ENCODE measurements around the gene PSMG4. TPM values are rescaled to one million over a fixed set of nuclear protein-coding genes. Genes with fewer than 3 reads are reported as not detected.

Gene PSMG4
- total RNA-seq, 2 donors from 2014 or later: 14.3 to 18.0 TPM

DNA sequence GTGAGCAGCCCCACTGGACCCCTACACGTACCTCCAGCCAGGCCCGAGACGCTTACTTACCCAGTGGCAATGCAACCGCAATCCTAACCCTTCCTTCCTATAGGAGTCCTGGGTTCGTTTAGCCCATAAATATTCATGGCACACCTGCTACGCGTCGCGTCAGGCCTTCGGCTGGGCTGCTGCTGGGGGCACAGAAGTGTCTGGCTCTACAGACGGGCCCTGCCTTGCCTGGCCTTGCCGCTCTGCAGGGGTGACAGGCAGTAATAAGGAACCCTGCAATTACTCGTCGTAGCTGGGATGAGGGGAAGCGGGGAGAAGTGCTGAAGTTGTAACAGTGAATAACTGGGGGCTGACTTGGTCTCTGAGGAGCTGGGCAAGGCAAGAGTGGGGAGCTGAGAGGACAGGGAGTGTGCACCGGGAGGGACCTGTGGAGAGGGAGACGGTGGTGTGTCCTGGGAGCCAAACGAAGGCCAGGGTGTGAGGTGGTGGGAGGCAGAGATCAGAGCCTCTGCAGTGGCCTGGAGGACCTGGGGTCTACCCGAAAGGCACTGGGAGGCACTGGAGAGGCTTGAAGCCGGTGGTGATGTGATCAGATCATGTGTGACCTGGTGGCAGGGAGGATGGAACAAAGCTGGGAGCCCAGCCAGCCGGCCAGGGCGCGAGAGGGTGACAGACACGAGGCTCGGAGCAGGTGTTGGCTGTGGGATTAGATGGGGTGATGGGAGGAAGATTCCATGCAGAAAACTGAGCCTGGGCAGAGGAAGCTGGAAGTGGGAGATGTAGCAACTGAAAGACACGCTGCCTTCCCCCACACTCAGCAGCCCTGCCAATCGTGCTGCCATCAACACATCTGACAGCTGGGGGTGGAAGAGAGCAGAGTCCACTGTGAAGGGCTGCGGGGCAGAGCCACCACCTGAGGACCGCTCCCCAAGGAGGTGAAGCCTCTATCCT, 36.4 kb downstream of the PSMG4 start:
- peak; percentile 67 for DNase-seq (ENCODE audit: low spot score)
- intact Hi-C loops (cut with DNase I): no loop called here

DNA sequence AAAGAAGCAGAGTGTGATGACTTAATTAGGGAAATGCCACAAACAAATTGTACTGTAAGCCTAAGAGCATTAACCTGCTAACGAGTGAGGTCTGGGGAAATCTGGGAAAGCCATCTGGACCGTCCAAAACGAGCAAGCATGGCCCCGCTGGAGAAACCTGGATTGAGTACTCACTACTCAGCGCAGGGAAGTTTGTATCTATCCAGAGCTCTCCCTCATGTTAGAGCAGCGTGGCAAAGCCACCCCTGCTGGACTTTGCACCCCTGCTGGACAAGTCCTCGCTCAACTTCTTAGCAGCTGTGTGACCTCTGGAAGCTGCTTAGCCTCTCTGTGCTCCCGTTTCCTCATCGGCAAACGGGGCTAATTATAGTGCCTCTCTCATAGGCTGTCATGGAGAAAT, 37.3 kb downstream of the PSMG4 start:
- intact Hi-C loops (cut with DNase I): no loop called here
- peak; percentile 31 for DNase-seq (ENCODE audit: low spot score)

DNA sequence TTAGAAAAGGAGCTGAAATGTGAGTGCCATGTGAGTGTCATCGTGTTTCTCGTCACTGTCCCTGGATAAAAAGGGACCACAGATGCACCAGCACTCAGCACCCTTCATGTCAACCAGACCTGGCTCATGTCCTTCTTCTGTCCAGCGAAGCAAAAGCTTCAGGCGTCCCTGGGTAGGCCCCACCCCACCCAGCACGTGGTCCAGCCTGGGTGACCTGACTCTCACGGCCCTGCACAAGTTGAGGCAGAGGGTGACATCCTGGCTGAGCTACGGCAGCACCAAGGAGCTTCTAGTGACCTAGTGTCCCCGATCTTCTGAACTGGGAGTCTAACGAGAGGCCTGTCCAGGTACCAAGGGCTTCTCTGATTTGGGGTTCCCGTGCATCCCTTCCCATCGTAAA, 37.8 kb downstream of the PSMG4 start:
- intact Hi-C loops (cut with DNase I): no loop called here
- peak; percentile 67 for DNase-seq (ENCODE audit: low spot score)

DNA sequence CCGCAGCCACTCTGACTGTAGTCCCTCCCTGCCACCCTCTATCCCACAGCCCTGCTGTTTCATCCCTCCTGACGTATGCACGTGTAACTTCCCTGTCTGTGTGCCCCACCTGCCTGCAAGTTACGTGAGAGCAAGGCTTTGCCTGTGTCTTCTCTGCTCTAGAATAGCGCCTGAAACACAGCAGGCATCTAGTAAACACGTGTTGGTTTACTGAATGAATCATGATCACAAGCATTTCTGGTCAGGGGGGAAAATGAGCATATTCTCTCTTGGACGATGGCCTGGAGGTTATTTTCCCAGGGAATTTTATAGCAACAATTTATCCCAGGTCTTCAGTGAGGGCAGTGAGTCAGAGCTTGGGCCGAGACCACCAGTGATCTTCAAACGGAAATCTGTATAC, 38.3 kb downstream of the PSMG4 start:
- intact Hi-C loops (cut with DNase I): no loop called here
- DNase-seq (ENCODE audit: low spot score): peak; percentile 42

DNA sequence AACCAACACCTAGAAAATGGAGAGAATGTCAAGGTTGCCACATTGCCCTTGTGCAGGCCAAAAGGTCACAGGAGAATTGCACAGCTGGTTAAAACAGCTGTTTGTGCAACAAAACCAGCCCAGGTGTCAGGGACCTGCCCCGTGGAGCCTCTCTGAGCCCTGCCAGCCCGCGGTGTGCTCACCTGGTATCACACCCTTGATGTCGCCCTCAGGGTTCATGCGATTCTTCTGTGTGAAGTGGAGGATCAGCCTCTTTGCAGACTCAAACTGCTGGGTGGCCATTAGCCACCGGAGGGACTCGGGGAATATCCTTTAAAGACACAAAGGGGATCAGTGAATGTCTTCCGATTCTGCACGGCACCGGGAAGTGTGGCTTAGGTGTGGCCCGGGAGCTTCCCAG, 39.2 kb downstream of the PSMG4 start:
- peak; percentile 57 for DNase-seq (ENCODE audit: low spot score)
- intact Hi-C loops (cut with DNase I): no loop called here

DNA sequence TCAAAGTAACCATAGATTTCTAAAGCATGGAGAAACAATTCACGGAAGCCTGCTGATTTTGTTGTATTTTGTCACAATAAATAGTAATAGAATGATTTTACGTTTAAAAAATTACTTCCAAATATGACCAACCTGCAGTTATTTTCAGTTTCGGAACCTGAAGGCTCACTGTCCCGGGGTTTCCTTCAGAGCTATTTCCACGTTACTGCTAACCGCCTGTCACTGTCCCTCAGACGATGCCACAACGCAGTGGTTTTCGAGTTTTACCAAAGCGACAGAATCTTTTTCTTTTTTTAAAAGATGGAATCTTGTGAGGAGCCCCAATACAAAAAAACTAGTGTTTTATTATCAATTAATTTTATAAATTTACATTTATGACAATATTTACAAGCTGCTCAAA, 40.5 kb downstream of the PSMG4 start:
- intact Hi-C loops (cut with DNase I): no loop called here

DNA sequence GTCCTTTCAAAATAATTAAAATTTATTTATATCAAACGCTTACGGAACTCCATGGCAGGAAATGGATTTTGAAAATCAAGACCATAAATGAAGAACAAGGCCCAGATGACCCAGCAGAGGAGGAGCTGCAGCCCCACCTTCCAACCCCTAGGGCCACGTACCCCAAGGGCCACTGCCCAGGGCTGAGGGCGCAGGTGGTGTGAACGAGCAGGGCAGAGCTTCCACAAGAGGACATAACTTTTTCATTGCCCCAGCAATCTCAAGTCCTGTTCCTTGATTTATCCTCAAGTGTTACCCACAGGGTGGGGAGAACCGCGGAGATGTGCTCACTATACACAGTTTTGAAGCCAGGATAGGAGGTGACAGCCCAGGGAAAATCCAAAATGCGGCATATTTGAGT, 42.8 kb downstream of the PSMG4 start:
- peak; percentile 19 for DNase-seq (ENCODE audit: low spot score)
- intact Hi-C loops (cut with DNase I): no loop called here

More for the DNA sequence above, 40.5 kb downstream of the PSMG4 start:
- peak; percentile 24 for DNase-seq (ENCODE audit: low spot score)

DNA sequence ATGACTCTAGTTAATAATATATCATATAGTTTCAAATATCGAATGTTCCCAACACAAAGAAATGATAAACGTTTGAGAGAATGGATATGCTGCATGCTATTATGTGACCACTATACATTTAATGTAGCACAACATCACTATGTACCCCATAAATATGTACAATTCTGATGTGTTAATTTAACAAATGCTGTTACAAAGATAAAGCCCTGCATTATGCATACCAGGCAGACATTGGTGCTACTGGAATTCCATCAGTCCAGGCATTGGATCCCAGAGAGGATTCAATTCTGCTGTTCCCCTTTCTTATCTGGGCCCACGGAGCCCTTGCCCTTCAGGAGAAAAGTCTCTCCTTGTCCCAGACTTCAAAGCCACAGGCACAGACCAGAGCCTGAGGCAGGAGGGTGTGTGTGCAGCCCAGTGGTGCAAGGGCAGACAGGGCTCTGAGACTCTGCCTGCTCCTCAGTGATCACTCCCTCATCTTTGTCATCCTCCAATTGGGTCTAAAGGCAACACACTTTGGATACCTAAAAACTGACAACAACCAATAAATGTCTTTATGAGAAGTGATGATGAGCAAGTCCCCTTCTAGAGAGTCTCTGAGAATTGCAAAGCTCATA, 45.2 kb downstream of the PSMG4 start:
- intact Hi-C loops (cut with DNase I): no loop called here
- DNase-seq (ENCODE audit: low spot score): peak; percentile 18

DNA sequence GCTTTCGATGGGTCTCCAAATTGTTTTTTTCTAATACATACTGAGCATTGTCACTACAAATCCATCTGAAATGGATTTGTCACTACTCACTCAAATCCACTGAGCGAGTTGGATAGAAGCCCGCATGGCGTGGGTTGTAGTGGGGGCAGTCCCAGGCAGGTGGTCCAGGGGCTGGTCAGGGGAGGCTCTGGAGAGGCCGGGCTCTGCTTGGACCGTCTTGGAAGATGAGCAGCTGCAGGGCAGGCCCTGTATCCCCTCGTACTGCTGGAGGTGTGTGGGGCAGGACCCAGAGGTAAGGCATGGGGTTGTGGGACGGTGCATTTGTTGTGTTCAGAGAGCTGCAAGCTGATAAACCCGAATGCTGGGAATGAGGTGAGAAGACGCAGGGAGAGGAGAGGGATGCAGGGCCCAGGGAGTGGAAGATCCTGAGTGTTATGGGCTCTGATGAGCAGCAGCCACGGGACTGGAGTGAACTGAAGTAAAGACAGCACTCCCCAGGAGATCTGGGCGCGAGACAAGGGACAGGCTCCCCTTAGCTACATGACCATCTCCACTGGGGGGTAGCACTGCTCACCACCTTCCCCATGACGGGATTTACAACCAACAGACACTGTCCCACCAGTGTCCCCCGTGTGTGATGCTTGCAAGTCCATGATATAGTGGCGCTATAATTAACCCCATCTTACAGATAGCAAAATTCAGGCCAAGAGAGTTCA, 45.9 kb downstream of the PSMG4 start:
- peak; percentile 59 for DNase-seq (ENCODE audit: low spot score)
- intact Hi-C loops (cut with DNase I): no loop called here

DNA sequence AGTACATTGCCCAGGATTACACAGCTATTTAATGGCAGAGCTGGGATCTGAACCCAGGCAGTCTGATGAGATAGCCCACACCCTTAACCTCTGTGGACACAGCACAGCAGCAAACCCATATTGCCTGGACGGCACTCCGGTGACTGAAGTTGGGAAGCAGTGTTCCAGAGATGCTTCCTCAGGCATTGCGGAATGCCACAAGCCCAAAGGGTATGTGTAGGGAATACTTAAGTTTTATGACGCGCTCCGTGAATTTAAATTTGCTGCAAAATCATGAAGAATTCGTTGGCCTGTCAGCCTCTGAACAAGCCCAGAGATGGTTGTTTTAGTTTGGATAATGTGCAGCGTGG, 46.4 kb downstream of the PSMG4 start:
- peak; percentile 30 for DNase-seq (ENCODE audit: low spot score)
- intact Hi-C loops (cut with DNase I): no loop called here

DNA sequence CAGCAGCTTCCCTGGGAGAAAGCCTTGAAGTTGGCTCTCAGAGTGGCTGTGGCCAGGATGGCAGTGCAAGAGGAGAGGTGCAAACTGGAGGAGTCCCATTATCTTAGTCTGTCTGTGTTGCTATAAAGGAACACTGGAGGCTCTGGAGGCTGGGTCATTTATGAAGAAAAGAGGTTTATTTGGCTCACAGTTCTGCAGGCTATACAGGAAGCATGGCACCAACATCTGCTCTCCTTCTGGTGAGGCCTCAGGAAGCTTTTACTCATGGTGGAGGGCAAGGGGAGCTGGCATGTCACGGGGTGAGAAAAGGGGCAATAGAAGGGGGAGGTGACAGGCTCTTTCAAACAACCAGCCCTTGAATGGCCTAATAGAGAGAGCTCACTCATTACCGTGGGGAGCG, 47.1 kb downstream of the PSMG4 start:
- peak; percentile 23 for DNase-seq (ENCODE audit: low spot score)
- intact Hi-C loops (cut with DNase I): no loop called here

DNA sequence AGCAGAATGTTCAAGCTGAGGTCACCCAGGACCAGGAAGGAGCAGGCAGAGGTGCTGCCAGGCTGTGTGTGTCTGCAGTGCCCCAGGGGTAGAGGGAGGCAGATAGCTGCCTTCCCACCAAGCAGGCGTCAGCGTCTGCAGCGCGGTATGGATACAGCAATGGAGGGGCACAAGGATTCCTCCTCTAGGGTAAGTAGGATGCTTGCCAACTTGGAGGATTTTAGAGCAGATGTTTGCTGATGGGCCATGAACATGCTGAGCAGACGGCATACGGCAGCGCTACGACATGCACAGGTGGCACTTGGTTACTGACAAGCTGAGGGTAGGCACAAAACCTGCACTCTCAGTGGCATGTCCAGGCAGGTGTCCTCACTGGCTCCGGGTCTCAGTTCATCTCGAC, 48.1 kb downstream of the PSMG4 start:
- peak; percentile 53 for DNase-seq (ENCODE audit: low spot score)

DNA sequence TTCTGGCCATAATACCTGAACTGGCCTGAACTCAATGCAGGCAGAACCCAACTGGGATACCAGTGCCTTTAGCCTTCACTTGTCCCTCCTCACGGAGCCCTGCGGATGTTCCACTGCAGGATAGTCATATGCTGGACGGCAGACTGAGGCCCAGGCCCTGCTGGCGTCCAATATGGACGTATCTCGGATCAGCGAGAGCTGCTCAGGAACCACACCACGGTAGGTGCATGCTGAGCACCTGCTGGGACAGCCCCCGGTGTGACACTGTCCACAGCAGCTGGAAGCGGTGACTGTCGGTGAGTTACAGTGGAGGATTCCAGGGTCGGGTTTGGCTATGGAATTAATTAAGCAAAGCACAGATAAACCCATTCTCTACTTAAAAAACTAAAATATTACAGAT, 48.7 kb downstream of the PSMG4 start:
- DNase-seq (ENCODE audit: low spot score): peak; percentile 67
- intact Hi-C loops (cut with DNase I): no loop called here

More for the DNA sequence above, 48.1 kb downstream of the PSMG4 start:
- intact Hi-C loops (cut with DNase I): no loop called here

DNA sequence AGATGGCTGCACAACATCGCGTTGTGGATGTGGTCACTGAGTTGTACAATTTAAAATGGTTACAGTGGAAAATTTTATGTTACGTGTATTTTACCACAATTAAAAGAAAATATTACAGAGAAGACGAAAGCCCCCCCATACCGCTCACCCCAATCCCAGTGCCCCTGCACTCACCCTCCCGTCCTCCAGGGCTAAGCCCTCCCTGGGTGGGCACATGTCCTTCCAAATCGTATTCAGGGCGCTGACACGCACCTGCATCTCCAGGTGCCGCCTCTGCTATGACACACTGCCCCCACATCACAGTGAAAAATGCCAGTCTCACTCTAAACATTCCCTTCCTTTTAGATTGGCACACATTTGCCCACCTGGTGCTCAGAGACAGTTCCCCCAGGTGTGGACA, 49.4 kb downstream of the PSMG4 start:
- intact Hi-C loops (cut with DNase I): no loop called here
- DNase-seq (ENCODE audit: low spot score): peak; percentile 49

DNA sequence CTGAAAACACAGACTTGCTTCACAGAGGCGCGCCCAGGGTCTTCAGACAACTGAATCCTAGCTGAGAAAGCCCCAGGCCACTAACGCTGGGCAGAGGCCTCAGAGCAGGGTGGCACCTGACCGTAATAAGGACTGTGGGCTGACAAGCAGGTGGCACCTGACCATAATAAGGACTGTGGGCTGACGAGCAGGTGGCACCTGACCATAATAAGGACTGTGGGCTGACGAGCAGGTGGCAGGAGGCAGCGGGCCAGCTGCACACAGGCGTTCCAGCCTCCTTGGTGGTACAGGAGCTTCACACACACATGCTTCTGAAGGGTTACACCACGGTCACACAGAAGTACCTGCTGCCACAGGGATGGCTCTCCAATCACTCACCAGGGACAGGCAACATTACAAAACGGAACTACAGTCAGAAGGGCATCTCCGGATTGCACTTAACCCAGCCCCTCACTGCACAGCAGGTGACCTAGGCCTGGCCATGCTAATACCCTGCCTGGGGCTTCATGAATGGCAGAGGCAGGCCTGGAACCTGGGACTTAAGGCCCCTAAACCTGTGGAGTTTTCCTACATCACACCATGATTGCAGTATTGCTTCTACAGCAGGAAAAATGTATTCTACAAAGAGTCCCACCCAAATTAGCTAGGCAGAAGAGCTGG, 50.8 kb downstream of the PSMG4 start:
- intact Hi-C loops (cut with DNase I): no loop called here
- peak; percentile 55 for DNase-seq (ENCODE audit: low spot score)

DNA sequence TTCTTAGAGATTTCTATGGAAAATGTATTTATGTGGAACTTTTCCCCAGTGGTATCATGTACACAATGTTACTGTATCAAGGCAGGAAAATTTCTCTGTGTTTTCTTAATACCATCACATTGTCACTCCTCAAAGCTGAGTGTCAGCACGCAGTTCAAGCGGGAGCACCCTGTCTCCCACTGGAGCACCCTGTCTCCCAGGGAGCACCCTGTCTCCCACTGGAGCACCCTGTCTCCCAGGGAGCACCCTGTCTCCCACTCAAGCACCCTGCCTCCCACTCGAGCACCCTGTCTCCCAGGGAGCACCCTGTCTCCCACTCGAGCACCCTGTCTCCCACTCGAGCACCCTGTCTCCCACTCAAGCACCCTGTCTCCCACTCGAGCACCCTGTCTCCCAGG, 51.3 kb downstream of the PSMG4 start:
- peak; percentile 4 for DNase-seq (ENCODE audit: low spot score)
- intact Hi-C loops (cut with DNase I): no loop called here

DNA sequence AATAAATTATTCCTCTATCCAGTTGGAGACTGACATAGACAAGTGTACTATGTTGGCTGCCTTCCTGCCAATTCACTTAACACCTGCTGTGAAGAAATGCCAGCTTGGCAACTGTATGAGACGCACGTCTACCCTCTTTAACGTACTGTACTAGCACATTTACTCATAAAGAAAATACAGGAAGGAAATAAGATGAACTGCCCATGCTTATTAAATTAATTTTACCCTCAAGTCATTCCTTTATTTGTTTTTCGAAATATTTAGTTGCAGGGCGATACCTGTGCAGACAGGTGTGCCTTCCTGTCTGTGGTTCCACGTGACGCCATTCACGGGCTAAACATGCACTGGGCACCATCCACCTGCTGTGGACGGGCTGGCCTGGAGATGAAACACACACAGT, 52.0 kb downstream of the PSMG4 start:
- intact Hi-C loops (cut with DNase I): no loop called here
- DNase-seq (ENCODE audit: low spot score): no peak

DNA sequence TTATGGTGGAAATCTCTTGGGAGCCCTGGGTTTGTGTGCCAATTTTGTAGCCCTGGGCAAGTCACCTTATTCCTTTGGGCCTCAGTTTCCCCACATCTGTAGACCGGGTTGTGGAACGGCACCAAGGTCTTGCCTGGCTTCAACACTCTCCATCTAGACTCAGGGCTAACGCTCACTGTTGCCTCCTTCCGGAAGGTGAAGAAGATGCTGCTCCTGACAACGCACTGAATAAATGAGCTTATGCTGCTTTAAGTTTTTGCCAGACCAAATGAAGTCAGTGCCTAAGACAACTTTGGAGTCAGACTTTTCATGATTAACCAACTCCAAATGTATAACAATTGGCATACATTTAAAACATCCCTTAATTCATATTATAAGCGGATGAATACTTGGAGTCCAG, 53.1 kb downstream of the PSMG4 start:
- DNase-seq (ENCODE audit: low spot score): peak; percentile 29
- intact Hi-C loops (cut with DNase I): no loop called here

DNA sequence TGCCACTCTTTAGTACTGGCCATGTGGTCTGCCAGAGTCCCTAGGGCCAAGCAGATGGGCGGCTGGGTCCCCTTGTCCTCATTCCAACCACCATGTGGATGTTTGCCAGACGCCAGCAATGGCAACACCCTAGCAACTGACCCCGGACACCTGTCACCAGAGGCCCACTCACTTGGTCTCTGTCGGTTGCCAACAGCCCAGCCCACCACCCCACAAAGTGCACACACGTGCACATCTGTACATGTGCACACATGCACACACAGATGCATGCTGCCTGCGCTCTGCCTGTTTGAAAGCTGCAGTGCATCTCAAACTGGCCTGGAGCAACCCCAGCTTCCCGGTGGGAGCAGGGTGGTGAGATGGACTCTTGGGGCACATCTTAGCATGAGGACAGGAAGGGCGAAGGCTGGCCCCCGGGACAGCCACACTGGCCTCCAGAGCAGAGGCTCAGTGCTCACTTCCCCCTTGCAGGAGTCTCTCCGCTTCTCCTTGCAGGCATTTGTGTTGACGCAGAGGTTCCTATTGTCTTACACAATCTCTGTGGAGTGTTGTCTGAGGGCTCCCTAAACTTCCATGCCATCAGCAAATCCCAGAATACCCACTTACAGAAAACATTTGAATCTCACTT, 54.0 kb downstream of the PSMG4 start:
- peak; percentile 83 for DNase-seq (ENCODE audit: low spot score)
- intact Hi-C loops (cut with DNase I): no loop called here

Data from posterior vena cava (tissue), 2 donors.